ENCODE results near the gene PCNX4. TPM values are rescaled to one million over a fixed set of nuclear protein-coding genes. Genes with fewer than 3 reads are reported as not detected.

PCNX4 gene
- total RNA-seq, 1 donor from 2014 or later = 37.5 TPM

DNA sequence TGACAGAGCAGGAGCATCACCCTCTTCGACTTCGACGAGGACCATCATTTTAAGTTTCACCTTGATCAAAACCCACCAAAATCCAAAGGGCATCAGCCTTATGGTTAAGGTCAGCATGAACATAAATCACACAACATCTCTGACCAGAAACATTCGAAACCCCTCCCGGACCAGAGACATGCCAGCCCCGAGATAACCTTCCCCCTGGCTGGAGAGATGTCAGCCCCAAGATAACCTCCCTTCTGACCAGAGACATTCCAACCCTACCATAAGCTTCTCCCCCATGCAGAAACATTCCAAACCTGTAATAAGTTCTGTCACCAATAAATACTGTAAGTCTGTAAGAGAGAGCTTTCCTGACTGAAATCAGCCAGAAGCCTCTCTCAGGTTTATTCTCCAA lies 6.3 kb downstream of the PCNX4 start:
- intact Hi-C loops (cut with micrococcal nuclease) = loop anchor here (10.0 kb wide), 1 partner anchor 1377 kb away; no protein-coding TSS in a partner anchor

DNA sequence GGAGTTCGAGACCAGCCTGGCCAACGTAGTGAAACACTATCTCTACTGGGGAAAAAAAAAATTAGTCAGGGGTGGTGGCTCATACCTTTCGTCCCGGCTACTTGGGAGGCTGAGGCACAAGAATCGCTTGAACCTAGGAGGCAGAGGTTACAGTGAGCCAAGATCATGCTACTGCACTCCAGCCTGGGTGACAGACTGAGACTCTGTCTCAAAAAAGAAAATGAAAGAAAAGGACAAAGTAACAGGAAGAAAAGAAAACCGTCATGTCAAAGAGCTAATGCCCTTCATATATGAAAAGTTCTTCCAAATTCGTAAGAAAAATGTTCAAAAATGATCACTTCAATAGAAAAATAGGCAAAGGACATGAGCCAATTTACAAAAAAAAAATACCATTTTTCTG lies 8.1 kb downstream of the PCNX4 start:
- intact Hi-C loops (cut with micrococcal nuclease) = loop anchor here (10.0 kb wide), 1 partner anchor 1375 kb away; no protein-coding TSS in a partner anchor

DNA sequence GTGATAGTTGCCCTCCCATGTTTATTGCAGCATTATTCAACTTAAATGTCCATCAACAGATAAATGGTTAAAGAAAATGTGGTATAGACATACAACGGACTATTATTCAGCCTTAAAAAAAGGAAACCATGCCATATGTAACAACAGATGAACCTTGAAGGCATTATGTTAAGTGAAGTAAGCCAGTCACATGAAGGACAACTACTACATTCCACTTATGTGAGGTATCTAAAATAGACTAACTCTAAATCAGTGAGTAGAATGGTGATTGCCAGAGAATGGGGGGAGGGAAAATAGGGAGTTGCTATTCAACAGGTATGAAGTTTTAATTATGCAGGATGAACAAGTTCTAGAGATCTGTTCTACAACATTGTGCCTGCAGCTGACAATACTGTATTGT lies 10.1 kb downstream of the PCNX4 start:
- intact Hi-C loops (cut with micrococcal nuclease) = no loop called here

DNA sequence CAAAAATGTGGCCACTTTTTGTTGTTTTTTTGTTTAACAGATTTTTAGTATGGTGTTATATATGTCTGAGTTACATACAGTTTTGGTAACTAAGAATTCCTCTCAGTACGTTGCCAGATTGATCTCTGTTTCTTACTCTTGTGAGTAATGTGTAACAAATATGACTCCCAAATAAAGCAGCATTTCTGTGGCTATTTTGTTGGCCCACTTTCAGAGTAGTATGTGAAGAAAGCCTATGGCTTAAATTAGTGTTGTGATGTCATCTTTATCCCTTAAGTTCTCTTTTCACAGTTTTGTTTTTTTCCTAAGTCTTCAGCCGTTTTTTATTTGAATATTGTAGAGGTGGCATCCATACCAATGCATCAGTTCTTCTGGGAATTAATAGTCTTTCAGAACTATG lies 10.7 kb downstream of the PCNX4 start:
- intact Hi-C loops (cut with micrococcal nuclease) = no loop called here

DNA sequence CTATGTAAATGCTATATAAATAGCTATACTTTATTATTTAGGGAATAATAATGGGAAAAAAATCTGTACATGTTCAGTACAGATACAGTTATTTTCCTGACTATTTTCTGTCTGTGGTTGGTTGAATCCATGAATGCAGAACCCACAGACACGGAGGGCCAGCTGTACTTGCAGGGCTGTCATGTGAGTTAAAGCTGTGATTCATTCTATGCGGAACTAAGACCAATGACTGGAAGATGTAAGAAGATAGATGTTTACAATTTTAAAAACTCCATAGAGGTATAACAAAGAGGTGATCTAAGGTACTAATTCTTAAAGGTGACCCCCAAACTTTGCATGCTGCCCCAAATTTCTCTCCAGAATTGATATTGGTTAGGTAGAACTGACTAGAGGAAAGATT lies 14.6 kb downstream of the PCNX4 start:
- intact Hi-C loops (cut with micrococcal nuclease) = no loop called here

DNA sequence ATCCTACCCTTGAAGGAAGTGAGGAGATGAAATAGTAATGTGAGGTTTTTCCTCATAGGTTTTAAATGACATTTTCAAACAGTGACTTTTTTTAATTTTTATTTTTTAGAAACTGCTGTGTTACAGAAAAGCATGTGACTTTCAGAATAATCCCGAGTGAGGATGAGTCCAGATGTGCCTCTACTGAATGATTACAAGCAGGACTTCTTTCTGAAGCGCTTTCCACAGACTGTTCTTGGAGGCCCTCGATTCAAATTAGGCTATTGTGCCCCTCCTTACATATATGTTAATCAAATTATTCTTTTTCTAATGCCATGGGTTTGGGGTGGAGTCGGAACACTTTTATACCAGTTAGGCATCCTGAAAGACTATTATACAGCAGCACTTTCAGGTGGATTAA lies 15.8 kb downstream of the PCNX4 start:
- intact Hi-C loops (cut with micrococcal nuclease) = no loop called here

DNA sequence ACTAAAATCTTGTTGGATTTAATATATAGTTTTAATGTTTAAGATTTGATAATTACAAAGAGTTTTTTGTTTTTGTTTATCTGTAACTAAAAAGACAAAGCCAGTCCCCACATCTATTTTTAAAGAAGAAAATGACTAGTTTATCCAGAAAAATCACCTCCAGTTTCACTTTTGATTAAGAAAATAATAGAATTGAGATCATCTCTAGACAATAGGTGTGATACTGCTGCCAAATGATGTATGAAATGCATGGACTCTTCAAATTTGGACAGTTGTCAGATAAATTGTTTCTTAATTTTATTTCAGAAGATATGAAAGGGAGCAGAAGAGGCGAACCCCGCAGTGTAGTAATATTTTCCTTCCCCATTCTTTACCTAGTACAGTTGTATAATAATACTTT lies 20.0 kb downstream of the PCNX4 start:
- intact Hi-C loops (cut with micrococcal nuclease) = loop anchor here (5.0 kb wide), 1 partner anchor 41 kb away; no protein-coding TSS in a partner anchor

DNA sequence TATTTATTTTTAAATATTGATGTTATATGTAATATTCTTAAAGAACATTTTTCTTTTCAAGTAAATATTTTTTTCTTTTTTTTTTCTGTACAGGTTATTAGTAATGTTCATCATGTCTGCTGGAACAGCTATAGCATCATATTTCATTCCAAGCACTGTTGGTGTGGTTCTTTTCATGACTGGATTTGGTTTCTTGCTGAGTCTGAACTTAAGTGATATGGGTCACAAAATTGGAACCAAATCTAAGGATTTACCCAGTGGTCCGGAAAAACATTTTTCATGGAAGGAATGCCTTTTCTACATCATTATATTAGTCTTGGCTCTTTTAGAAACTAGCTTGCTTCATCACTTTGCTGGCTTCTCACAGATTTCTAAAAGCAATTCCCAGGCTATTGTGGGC lies 23.2 kb downstream of the PCNX4 start:
- intact Hi-C loops (cut with micrococcal nuclease) = loop anchor here (5.0 kb wide), 1 partner anchor 37 kb away; no protein-coding TSS in a partner anchor

DNA sequence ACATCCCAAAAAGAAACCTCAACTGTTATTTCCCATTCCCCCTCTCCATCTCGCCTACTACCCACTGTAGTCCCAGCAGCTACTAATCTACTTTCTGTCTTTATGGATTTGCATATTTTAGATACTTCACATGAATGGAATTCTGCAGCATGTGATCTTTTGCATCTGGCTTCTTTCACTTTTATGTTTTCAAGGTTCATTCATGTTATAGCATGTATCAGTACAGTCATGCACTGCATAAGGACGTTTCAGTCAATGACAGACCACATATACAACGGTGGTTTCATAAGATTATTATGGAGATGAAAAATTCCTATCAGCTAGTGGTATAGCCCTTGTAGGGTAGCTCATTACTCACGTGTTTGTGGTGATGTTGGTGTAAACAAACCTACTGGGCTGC lies 24.5 kb downstream of the PCNX4 start:
- intact Hi-C loops (cut with micrococcal nuclease) = no loop called here

DNA sequence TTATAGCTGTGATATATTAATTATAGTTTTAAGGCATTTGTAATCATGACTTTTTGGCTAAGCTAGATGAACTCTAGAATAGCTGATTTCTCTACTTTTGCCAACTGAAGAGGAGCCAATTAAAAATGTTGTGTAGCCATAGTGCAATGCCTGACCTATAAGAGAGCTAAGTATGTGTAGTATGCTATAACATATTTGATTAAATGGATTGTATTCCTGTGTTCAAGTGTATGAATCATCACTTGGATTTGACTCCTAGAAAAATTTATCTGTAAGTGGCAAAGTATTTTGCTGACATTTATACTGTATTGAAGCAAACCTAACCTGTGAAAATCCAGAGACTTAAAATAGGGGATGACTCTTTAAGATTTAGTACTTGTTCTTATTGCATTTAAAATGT lies 34.2 kb downstream of the PCNX4 start:
- intact Hi-C loops (cut with micrococcal nuclease) = no loop called here

DNA sequence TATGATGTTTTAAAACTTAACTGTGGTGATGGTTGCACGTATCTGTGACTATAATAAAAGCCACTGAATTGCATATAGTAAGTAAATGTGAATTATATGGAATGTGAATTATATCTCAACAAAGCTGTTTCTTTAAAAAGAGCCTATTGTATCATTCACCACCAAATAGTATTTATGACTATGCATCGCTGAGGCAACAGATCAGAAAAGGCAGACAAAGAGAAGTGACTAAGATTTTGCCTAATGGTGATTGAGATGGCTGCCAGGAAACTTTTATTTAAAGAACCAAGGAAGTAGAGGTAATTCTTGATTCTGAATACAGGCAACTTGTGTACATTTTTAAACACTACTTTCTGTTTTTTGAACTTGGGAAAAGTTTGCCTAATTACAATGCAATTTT lies 41.8 kb downstream of the PCNX4 start:
- intact Hi-C loops (cut with micrococcal nuclease) = no loop called here

DNA sequence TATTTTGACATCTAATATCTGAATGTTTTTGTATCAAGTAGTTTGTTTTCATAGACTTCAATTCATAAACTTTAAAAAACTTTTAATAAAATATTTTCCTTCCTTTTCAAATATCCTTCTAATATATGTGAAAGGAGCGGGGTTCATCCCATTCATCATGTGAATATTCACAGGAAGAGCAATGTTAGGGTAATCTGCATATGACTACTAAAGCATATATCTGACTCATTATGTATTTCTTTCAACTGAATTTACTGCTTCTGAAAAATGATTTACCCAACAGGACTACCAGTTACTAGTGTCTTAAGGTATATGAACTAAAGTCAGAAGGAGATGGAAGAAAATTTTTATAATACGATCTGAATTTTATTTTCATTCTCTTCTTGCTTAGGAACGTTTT lies 43.0 kb downstream of the PCNX4 start:
- intact Hi-C loops (cut with micrococcal nuclease) = no loop called here

DNA sequence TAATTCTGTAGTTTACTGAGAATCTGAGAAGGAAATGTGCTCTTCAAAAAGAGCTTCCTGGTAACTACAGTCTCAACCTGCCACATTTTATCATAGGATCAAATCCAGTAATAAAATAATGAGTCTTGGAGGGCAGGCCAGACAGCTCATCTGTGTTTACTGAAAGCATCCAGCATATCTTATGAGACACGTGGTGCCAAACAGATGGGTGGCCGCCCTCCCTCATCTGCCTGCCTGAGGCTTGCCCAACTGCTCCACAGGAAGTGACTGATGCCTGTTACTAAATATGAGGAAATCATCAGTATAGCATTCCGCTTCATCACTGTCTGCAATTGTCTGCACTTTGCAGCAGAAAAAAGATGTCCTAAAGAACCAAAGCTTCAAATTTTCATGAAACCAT lies 60.0 kb downstream of the PCNX4 start:
- intact Hi-C loops (cut with micrococcal nuclease) = loop anchor here (1.0 to 5.0 kb wide), 5 partner anchors 13 to 97 kb away; partner anchors contain the start of gene PPM1A

DNA sequence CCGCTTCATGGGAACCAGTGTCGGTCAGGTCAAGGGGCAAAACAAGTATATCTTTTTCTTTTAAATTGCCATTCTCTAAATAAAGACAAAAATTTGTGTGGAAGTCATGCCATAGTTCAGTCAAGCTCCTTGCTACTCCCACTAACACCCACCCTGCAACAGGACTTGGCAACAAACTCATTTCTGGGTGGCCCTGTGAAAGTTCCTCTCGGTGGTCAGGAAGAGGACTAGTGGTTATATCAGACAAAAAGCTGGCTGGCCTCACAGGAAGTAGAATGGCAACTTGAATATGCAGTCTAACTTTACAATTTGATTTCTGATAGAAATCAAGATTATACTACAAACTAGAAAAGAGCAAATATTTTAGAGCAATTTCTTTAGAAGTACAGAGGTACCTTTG lies 62.3 kb downstream of the PCNX4 start:
- intact Hi-C loops (cut with micrococcal nuclease) = loop anchor here (2.0 to 5.0 kb wide), 2 partner anchors 42 to 95 kb away; partner anchors contain the start of gene PPM1A

DNA sequence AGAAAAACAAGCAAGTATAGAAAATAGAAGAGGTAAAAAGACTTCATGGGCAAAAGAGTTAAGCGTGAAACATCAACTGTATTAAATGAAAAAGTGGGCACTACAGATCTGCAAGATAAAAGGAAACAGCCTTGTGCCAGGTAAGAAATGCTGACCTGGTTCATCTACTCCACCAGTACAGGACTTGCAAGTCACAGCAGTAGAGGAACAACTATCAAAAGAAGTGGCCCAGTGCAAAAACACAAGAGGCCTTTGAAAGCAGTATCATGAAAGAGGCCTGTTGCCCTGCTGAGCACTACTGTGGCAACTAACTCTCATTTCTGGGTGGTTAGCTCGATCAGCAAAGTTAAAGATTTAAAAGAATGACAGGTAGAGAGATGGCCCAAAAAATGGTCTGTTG lies 62.9 kb downstream of the PCNX4 start:
- intact Hi-C loops (cut with micrococcal nuclease) = loop anchor here (5.0 kb wide), 1 partner anchor 42 kb away; no protein-coding TSS in a partner anchor

DNA sequence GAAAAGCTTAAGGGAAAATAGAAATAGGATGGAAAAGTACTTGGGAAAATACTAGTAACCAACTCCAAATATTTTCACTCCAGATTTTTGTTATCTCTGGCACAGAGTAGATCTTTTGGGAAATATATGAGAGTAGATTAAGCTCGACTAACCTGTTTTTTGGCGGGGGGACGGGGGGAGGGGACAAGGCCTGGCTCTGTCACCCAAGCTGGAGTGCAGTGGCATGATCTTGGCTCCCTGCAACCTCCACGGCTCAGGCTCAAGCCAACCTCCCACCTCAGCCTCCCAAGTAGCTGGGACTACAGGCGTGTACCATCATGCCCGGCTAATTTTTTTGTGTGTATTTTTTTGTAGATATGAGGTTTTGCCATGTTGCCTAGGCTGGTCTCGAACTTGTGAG lies 68.7 kb downstream of the PCNX4 start:
- intact Hi-C loops (cut with micrococcal nuclease) = loop anchor here (5.0 to 10.0 kb wide), 4 partner anchors 172 to 1736 kb away; partner anchors contain the start of genes KIAA0586 and TIMM9

DNA sequence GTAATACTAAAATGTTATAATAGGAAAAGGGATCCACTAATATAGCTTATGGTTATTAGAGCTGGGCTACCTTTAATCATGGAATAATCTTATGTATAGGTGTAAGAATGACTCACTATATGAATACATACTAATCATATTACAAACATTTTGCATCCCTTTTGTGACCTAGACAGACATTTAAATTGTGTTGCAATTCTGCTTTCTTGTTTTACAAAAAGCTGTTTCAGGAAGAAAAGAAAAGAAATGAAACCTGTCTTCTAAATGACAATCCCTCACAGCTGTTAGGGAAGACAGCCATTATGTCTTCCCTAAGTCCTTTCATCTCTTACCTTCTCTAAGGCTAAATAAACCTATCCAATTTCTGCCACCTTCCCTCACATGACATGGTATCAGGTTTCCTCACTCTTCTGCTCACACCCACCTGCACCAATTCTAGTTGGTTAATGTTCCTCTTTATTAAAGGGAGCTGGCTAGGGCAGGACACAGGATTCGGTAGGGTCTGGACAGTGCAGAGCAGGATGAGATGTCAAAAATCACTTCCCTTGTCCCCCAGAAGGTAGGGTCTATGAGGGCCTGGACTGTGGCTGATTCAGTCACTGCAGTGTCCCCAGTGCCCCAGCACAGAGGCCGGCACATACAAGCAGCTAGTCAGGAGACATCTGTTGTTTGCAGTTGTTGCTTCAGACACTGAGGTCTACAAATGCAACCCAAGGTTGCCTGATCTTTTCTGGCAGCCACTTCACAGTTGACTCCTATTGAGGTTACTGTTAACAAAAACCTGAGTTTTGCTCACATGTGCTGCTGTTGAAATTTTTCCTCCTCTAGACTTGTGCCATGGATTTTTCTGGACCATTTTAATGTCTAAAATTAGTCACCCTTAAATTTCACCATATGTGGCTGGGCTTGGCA lies 69.7 kb downstream of the PCNX4 start:
- intact Hi-C loops (cut with micrococcal nuclease) = loop anchor here (5.0 to 10.0 kb wide), 4 partner anchors 171 to 1737 kb away; partner anchors contain the start of genes KIAA0586 and TIMM9

DNA sequence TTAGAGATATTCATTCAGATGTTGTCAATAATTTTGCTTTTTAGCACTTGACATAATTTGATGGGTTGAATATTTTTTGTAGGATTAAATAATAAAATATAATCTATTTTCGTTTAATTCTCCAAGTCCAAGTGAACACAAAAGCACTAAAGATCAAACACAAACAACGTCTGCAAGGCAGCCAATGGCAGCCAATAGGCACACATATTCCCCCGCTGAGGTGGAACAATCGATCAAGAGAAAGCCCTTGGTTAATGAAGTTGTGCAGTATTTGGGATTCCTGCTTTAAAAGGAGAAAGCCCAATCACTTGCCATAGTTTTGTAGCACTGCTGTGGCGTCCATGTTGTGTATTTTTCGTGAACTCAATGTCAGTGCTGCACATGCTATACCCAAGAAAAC lies 72.0 kb downstream of the PCNX4 start:
- intact Hi-C loops (cut with micrococcal nuclease) = loop anchor here (1.0 to 10.0 kb wide), 9 partner anchors 11 to 1739 kb away; partner anchors contain the start of genes DAAM1, KIAA0586, PCNX4 and PPM1A

DNA sequence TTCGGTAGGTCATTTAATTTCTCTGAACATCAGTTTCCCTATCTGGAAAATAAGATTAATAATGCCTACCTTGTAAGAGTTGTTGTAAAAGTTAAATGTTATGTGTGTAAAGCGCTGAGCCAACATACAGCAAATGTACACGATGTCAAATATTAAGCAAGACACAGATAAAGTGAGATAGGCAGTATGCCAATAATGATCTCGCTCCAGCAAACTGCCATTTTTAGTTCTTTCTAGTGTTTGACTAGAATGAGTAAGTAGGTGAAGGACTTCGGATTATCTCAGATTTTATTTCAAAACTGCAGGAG lies 72.6 kb downstream of the PCNX4 start:
- intact Hi-C loops (cut with micrococcal nuclease) = loop anchor here (1.0 to 10.0 kb wide), 9 partner anchors 12 to 1740 kb away; partner anchors contain the start of genes DAAM1, KIAA0586, PCNX4 and PPM1A

DNA sequence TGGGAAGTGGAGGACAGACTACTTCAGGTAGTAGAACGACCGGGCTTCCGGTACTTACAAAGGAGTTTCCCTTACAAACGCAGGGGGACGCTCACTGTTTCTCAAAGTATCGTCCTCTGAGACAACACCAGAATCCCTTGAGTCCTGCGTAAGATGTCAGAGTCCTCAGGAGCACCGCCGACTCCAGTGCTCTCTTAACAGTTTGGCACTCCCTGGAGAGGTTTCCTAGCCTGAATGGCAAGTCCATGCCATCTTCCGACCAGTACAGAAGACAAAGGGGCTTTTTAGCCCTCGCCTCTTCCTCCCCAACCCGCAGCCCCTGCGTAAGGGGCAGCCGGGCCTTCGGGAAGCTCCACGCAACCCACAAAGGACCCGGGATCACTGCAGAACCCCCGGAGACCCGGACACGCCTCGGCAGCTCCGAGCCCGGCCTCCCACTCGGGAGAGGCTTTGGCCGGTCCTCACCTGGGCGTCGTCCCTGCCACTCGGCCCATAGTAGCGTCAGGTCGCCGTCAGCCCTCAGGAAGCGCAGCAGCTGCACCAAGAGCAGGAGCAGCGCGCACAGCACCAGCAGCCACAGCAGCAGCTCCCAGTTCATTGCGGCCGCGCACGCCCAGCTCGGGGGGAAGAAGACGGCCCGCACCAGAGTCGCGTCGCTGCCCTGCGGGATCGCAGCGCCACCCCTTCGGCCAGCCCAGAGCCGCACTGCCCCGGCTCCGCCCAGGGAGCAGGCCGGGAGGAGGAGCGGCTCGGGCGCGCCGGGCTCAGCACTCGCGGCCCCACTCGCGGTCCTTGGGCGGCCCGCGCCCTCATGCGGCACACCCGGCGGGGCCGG lies 73.2 kb downstream of the PCNX4 start, which contains the start of gene DHRS7:
DHRS7 (minus strand) TSS at position 687 of the 835 bp plus-strand sequence; CDS start at position 598, 89 bp downstream.
- intact Hi-C loops (cut with micrococcal nuclease) = loop anchor here (1.0 to 10.0 kb wide), 10 partner anchors 13 to 1740 kb away; partner anchors contain the start of genes DAAM1, JKAMP, KIAA0586 and L3HYPDH

DNA sequence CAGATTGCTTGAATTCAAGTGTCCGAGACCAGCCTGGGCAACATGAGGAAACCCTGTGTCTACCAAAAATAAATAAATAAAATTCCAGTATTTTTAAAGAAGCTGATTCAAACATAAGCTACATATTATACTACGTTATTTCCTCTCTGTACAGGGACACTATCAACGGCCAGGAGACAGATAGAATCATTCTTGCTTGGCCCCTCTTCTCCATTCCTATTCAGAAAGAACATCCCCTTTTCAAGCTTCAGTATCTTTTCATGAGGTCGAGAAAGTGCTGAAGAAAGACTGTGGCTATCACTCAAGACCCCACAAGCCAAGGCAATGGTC lies 73.8 kb downstream of the PCNX4 start:
- intact Hi-C loops (cut with micrococcal nuclease) = loop anchor here (2.0 to 10.0 kb wide), 5 partner anchors 589 to 1741 kb away; partner anchors contain the start of genes DAAM1, JKAMP, KIAA0586 and L3HYPDH

All from T-helper 1 cell treated with Interleukin-12 subunit alpha and Interleukin-12 subunit beta and Interleukin-4 antibody, amounts not matched to agents 30 ng/mL and 1 ng/mL, for 36 hours (primary cell).